Hematopoietic multipotent progenitor cell treated with erythropoietin and hydrocortisone succinate and interleukin-3 and kit ligand, for 17 days (in vitro differentiated cells): ENCODE results near the gene MYO1B.

Experiments used
- DNase-seq: peaks from one replicate; pipeline ENCODE4 v3.0.0-alpha.2; 2015; ENCODE audit warnings: low spot score

Gene MYO1B

GRCh38 chr2:191245046-191245868 is at the start of gene MYO1B:
Gene MYO1B (plus strand): TSS chr2:191245404. CDS start chr2:191276896, 31,492 bp downstream.
- DNase-seq: no peak

- no peak for DNase-seq
Observed at GRCh38 chr2:191197096-191197495, 48.1 kb upstream of the MYO1B start.

- no peak for DNase-seq
Observed at GRCh38 chr2:191198271-191198670, 46.9 kb upstream of the MYO1B start.

GRCh38 chr2:191199929-191200512 is 45.2 kb upstream of the MYO1B start:
- no peak for DNase-seq

GRCh38 chr2:191200910-191201309 is 44.3 kb upstream of the MYO1B start:
- DNase-seq: no peak

DNA sequence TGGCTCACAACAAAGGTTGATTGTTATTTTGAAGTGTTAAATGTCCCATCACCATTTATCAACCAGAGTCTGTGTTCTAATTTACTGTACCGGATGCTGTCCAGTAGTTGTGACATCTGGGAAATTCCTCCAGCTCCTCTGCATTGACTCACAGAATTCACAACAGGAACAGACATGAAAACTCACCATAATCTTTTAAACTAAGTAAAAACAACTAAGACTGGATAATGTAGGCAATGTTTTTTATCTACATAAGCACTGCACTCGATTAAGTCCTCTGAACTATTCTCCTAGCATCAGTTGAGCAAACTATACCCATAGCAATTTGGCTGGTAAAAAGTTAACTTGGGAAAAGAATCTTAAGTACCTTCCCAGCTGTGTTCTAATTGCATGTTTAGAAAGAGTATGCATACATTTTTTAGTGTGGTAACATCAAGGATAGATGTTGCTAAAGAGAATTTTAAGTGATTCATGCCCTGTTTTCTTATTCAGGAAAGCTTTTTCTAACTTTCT is 42.9 kb upstream of the MYO1B start:
- DNase-seq: no peak

DNA sequence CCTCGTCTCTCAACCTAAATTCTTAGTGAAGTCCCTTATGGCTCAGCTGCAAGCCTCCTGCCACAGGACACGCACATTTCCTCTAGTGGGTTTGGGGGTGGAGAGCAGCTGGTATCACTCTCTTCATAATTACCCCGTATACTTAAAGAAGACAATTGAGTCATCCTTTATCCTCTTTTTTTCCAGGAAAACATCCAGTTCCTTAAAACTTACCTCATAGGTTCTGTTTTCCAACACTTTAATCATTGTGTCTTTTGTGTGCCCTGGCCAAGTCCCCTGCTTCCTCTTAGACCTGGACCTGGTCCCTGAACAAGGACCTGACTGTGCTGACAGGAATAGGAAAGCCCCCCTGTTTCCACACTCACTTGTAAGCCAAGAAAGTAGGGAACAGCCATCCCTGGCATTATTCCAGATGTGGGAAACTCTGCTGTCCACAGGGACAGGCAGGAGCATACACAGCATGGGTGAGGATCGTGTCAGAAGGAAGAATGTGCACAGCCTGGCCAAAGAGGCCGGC is 42.3 kb upstream of the MYO1B start:
- DNase-seq: no peak

- DNase-seq: no peak
Observed at GRCh38 chr2:191204433-191204832, 40.8 kb upstream of the MYO1B start.

GRCh38 chr2:191206613-191207471 is 38.4 kb upstream of the MYO1B start:
- no peak for DNase-seq

- DNase-seq: no peak
Observed at GRCh38 chr2:191209340-191209739, 35.9 kb upstream of the MYO1B start.

GRCh38 chr2:191212119-191212518 is 33.1 kb upstream of the MYO1B start:
- DNase-seq: no peak

- DNase-seq: no peak
Observed at GRCh38 chr2:191213333-191213732, 31.9 kb upstream of the MYO1B start.

- DNase-seq: no peak
Observed at GRCh38 chr2:191215230-191215629, 30.0 kb upstream of the MYO1B start.

DNA sequence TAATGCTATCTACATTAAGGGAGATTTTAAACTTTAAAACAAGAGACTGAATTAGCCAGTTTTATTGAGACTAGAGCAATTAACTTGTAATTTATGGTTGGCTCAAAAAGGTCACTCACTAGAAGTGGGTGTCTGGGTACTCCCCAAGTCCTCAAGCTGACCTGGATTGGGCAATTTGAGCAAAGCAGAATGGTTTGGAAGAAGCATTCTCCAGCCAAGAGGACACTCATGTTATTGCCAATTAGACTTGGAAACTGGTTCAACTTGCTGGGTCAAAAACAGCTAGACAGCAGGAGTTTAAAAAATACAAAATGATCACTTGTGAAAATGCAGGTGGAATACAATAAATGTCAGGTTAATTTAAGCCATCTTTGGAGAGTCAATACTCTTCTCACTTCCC is 29.5 kb upstream of the MYO1B start:
- DNase-seq: no peak

GRCh38 chr2:191217580-191217979 is 27.6 kb upstream of the MYO1B start:
- no peak for DNase-seq

DNA sequence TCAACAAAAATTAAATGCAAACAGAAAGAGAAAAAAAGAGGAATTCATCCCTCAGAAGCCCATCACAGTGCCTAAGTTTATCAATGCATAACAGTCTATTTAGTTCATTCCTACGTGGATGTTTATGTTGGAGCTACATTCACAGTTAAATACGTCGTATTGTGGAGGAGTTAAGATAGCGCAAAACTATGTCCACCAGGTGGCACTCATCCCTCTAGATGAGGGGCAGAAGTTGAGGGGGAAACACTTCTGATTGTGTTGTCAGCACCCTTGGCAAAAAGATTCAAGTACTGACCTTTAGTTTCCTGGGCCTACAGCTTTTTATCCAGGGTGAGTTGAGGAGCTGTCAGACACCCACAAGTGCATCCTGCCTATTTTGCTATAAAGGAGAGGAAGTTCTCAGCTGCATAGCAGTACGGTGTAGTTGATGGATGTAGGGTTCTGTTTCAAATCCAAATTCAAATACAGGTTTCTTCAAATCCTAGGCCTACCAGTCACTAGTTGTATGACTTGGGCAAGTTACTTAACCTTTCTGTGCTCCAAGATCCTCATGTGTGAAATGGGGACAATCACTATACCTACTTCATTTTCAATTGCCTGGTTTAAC is 26.8 kb upstream of the MYO1B start:
- peak; percentile 5 for DNase-seq

DNA sequence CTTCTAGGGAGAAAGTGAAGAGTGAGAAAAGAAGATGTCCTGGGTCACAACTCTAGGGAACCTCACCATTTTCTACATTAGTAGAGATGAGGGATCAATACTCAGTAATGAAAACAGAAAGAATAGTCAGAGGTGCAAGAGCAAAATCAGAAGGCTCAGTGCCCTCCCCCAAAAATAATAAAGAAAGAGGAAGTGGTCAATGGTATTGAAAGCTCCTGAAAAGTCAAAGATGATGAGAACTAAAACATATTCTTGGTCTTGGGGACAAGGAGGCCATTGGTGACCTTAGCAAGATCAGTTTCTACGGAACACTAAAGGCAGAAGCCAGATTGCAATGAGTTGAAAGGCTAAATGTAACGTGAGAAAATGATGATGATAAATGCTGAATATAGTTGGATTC is 24.5 kb upstream of the MYO1B start:
- no peak for DNase-seq

GRCh38 chr2:191221666-191222065 is 23.5 kb upstream of the MYO1B start:
- no peak for DNase-seq

GRCh38 chr2:191222507-191222906 is 22.7 kb upstream of the MYO1B start:
- no peak for DNase-seq

DNA sequence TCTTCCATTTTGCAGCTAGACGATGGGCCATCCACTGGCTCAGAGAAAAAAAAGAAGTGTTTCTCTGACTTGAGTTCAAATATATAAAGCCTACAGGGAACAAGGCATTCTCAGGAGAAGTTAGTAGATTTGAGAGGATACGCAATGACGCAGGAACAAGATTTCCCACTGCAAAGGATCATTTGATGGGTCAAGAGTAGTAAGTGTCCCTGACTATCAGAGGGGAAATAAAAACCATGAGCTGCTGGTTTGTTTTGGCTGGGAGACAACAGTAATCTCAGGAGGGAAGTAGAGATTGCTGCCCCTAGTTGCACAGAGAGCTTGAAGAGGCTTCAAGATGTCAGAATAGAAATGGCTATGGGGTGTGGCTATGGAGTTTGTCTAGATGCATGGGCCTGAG is 22.3 kb upstream of the MYO1B start:
- DNase-seq: no peak

GRCh38 chr2:191225126-191225525 is 20.1 kb upstream of the MYO1B start:
- no peak for DNase-seq

- no peak for DNase-seq
Observed at GRCh38 chr2:191225690-191226089, 19.5 kb upstream of the MYO1B start.
